Lung (tissue), 12 donors: ENCODE results near the gene TDRD9. TPM values are rescaled to one million over a fixed set of nuclear protein-coding genes. Genes with fewer than 3 reads are reported as not detected.

Experiments used
- ATAC-seq: fragments of 200-7000 bp; cut with Tn5 transposase; one replicate; pipeline ENCODE4 v1.9.1; 2020; ENCODE audit warnings: moderate number of reproducible peaks; ENCODE audit not compliant: insufficient read depth, low FRiP score
- DNase-seq, 3 donors: peaks; one replicate each; pipeline ENCODE4 v3.0.0-alpha.2; 2013 to 2017
- H3K27ac ChIP-seq, 2 donors: one replicate each; pipeline ENCODE4 v1.5.1; 2013; ENCODE audit warnings: mild to moderate bottlenecking in 2 of 2, moderate library complexity in 2 of 2, control low read depth in 1 of 2, inconsistent platforms in 1 of 2, low read depth in 1 of 2, low read length in 1 of 2
- H3K27me3 ChIP-seq, 3 donors: one replicate each; pipeline ENCODE4 v1.5.1; 2013; ENCODE audit warnings: low read length in 2 of 3; ENCODE audit not compliant: control insufficient read depth in 3 of 3, insufficient read depth in 3 of 3
- H3K36me3 ChIP-seq, 4 donors: one replicate each; pipeline ENCODE4 v1.5.1; 2013; ENCODE audit warnings: low read length in 4 of 4, mild to moderate bottlenecking in 1 of 4, moderate library complexity in 1 of 4; ENCODE audit not compliant: control insufficient read depth in 4 of 4, insufficient read depth in 4 of 4
- H3K4me1 ChIP-seq, 5 donors: one replicate each; pipeline ENCODE4 v1.5.1; 2013; ENCODE audit warnings: low read length in 5 of 5, mild to moderate bottlenecking in 2 of 5, moderate library complexity in 1 of 5; ENCODE audit not compliant: control insufficient read depth in 5 of 5, insufficient read depth in 5 of 5
- H3K4me3 ChIP-seq: one replicate; pipeline ENCODE4 v1.5.1; 2013; ENCODE audit warnings: mild to moderate bottlenecking, control low read depth, moderate library complexity
- H3K9ac ChIP-seq, 2 donors: one replicate each; pipeline ENCODE4 v1.5.1; 2013; ENCODE audit warnings: low read length in 2 of 2, control low read depth in 1 of 2; ENCODE audit not compliant: insufficient read depth in 1 of 2
- H3K9me3 ChIP-seq, 4 donors: one replicate each; pipeline ENCODE4 v1.5.1; 2013; ENCODE audit warnings: low read length in 3 of 4, mild to moderate bottlenecking in 1 of 4, moderate library complexity in 1 of 4; ENCODE audit not compliant: control insufficient read depth in 4 of 4, insufficient read depth in 3 of 4
- CTCF ChIP-seq: IDR thresholded peaks from 2 replicates; pipeline ENCODE4 v1.5.1; 2012; ENCODE audit warnings: mild to moderate bottlenecking; ENCODE audit errors: control extremely low read depth, extremely low read depth
- WGBS, 2 donors: extraction: QIAGEN DNeasy Blood & Tissue Kit; methylation state at CpG; one replicate each; pipeline ENCODE4 v1.1.7; 2013; 5-methylcytosine and 5-hydroxymethylcytosine counted together
- polyA plus RNA-seq, 2 donors: library from polyadenylated mRNA; stranded (reverse); fragments of 200-250 nt; gene quantifications; one replicate each; pipeline ENCODE4 v1.2.1, GENCODE V29; 2013
- total RNA-seq, 2 donors: library from RNA; depleted of rRNA in 1 of 2; stranded (reverse); fragments of >200 nt in 1 of 2; gene quantifications; one replicate each; pipeline ENCODE4 v1.2.1, GENCODE V29; 2014 to 2021
- donor health status: control.
- donor health status: control.
- donor health status: Bipolar disorder and iron deficiency.
- donor health status: healthy.
- donor health status: DM: yes; HTN: yes; CAD: no.

Gene TDRD9
- total and polyA plus RNA-seq, 4 donors = 2.3 to 8.6 (median 5.3) TPM

GRCh38 chr14:104048758-104049507 lies 120.7 kb downstream of the TDRD9 start:
- DNase-seq (peak in 1 of 3 donors; percentile 3), ATAC-seq (no peak)
- peak overlapping the region in 1 of 2 donors; percentile 21 for H3K27ac ChIP-seq

GRCh38 chr14:104049576-104050240 lies 121.5 kb downstream of the TDRD9 start:
- no peak for DNase-seq
- Histone ChIP-seq H3K27ac (peak overlapping the region; percentile 1 to 10), H3K9me3 (peaks cover 0 to 8% (median 0%) of the 10 kb centered on the region in 4 donors), H3K9ac (no peak overlapping the region), H3K36me3 (no peaks in the 10 kb centered on the region), H3K4me1 (peaks cover 0 to 4% (median 0%) of the 10 kb centered on the region in 5 donors), H3K4me3 (no peak overlapping the region), H3K27me3 (no peaks in the 10 kb centered on the region)
- no peak for ATAC-seq
- TF ChIP-seq CTCF = no peak
- 71 to 82% methylated on average over 9 of the region's 9 CpGs for WGBS, 2 donors

More at GRCh38 chr14:104048758-104049507, 120.7 kb downstream of the TDRD9 start:
- H3K9ac ChIP-seq = no peak overlapping the region
- H3K9me3 ChIP-seq = peaks cover 0 to 8% (median 0%) of the 10 kb centered on the region in 4 donors
- H3K4me3 ChIP-seq = no peak overlapping the region
- no peaks in the 10 kb centered on the region for H3K36me3 ChIP-seq
- peaks cover 0 to 4% (median 0%) of the 10 kb centered on the region in 5 donors for H3K4me1 ChIP-seq
- no peaks in the 10 kb centered on the region for H3K27me3 ChIP-seq
- WGBS, 2 donors = 82 to 88% methylated on average over 2 of the region's 2 CpGs
- no peak for TF ChIP-seq CTCF

- H3K4me3 ChIP-seq = no peak overlapping the region
These were observed 123.0 kb downstream of the TDRD9 start for GRCh38 chr14:104051092-104051813.

More at GRCh38 chr14:104051092-104051813, 123.0 kb downstream of the TDRD9 start:
- peaks cover 0 to 4% (median 0%) of the 10 kb centered on the region in 5 donors for H3K4me1 ChIP-seq
- no peak overlapping the region for H3K9ac ChIP-seq
- no peaks in the 10 kb centered on the region for H3K36me3 ChIP-seq
- DNase-seq = no peak
- no peaks in the 10 kb centered on the region for H3K27me3 ChIP-seq
- no peak overlapping the region for H3K27ac ChIP-seq
- 93% methylated on average over 5 of the region's 5 CpGs for WGBS, 2 donors
- TF ChIP-seq CTCF = no peak
- H3K9me3 ChIP-seq = peaks cover 0 to 7% (median 0%) of the 10 kb centered on the region in 4 donors
- ATAC-seq = no peak
